ENCODE data around the gene EPSTI1.

EPSTI1 gene

DNA sequence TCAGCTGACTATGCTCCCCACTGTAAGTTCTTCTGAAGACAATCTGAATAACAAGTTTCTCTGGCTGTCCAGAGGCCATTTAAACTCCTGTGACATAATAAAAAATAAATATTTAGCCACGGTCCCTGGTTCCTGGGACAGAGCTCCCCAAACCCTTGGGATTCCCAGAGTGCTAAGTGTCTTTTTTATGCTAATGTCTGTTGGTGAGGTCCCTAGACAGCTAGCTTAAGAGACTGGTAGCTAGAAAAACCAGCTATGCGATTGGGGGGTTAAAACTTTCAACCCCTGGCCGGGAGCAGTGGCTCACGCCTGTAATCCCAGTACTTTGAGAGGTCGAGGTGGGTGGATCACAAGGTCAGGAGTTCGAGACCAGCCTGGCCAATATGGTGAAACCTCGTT, 5.9 kb downstream of the EPSTI1 start:
- no peak overlapping the region for H3K4me3 ChIP-seq (ENCODE audit: control insufficient read depth, low read depth, low read length)
- DNase-seq (ENCODE audit: low read depth): no peak
- TF ChIP-seq, protein P1, sequence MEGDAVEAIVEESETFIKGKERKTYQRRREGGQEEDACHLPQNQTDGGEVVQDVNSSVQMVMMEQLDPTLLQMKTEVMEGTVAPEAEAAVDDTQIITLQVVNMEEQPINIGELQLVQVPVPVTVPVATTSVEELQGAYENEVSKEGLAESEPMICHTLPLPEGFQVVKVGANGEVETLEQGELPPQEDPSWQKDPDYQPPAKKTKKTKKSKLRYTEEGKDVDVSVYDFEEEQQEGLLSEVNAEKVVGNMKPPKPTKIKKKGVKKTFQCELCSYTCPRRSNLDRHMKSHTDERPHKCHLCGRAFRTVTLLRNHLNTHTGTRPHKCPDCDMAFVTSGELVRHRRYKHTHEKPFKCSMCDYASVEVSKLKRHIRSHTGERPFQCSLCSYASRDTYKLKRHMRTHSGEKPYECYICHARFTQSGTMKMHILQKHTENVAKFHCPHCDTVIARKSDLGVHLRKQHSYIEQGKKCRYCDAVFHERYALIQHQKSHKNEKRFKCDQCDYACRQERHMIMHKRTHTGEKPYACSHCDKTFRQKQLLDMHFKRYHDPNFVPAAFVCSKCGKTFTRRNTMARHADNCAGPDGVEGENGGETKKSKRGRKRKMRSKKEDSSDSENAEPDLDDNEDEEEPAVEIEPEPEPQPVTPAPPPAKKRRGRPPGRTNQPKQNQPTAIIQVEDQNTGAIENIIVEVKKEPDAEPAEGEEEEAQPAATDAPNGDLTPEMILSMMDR (conservative IDR thresholded peaks at IDR 0.05; ENCODE audit: control insufficient read depth, insufficient read depth, low read depth, low read length): no peak

DNA sequence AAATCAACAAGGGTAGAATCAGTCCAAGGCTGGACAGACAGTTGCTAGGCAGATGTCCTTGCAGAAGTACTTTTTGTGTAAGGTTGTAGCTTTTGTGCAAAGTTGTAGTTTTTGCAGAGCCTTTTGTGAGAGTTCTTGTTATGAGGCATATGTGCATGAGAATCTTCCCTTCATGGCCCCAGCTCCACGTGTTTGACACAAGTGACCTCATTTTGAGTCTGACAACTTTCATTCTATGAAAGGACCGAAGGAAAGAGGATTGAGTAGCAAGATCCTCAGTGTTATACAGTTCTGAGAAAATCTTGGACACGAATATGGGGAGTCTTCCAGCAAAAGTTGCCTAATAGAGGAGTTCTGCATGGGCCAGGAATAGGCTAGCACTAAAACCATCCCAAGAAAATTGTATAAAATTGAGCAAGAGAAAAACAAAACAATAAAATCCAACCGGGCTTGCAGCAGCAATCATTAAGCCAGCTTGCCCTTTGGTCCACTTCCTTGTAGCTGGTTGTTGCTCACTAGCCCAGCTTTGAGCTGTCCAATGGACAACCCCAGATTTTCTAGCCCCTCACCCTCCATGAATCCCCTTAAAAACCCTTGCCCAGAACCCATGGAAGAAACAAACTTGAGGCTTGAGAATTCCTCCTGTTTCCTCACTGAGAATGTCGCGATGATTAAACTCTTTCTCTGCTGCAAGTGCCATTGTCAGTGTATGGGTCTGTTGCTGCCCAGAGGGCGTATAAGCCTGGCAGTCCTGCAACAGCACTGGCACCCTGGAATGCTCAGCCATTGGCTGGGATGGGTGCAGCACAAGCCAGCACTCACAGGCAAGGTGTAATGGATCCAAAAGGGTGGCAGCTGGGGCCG, 6.5 kb downstream of the EPSTI1 start:
- peak; percentile 71 for DNase-seq (ENCODE audit: low read depth)
- TF ChIP-seq, protein P1 (conservative IDR thresholded peaks at IDR 0.05; ENCODE audit: control insufficient read depth, insufficient read depth, low read depth, low read length): no peak
- no peak overlapping the region for H3K4me3 ChIP-seq (ENCODE audit: control insufficient read depth, low read depth, low read length)

DNA sequence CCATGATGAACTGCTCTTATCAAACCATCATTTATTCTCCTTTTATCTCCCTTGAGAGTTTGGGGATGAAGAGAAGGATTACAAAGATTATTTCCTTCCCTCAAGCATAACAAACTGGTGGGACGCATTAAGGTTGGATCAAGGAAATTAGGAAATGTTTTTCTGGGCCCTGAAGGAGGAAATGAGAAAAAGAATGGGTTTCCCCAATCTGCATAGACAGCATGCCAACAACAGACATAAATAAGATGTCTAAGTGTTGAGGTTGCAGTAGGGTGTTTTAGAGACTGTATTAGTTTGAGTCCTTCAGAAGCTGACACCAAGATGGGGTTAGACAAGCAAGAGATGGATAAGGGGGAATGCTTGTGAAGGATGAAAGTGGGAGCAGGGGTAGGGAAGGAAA, 7.3 kb downstream of the EPSTI1 start:
- DNase-seq (ENCODE audit: low read depth): no peak
- TF ChIP-seq, protein P1 (conservative IDR thresholded peaks at IDR 0.05; ENCODE audit: control insufficient read depth, insufficient read depth, low read depth, low read length): no peak
- no peak overlapping the region for H3K4me3 ChIP-seq (ENCODE audit: control insufficient read depth, low read depth, low read length)

DNA sequence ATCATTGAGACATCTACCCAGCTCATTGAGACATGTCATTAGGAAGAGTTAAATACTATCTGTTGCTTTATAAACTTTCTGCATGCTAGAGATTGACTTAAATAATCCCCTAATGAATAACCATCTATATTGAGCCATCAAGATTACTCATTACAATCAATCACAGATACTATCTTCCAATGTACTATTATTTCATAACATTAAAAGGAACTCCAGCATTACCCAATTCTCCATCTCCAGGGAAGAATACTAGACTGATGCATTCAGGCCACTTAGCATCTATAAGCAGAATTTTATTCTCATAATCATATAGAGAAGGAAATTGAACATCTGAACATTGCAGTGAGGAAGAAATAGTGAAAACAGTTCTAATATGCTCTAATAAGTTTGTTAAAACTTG, 8.0 kb downstream of the EPSTI1 start:
- TF ChIP-seq, protein P1 (conservative IDR thresholded peaks at IDR 0.05; ENCODE audit: control insufficient read depth, insufficient read depth, low read depth, low read length): no peak
- DNase-seq (ENCODE audit: low read depth): peak; percentile 51
- no peak overlapping the region for H3K4me3 ChIP-seq (ENCODE audit: control insufficient read depth, low read depth, low read length)

DNA sequence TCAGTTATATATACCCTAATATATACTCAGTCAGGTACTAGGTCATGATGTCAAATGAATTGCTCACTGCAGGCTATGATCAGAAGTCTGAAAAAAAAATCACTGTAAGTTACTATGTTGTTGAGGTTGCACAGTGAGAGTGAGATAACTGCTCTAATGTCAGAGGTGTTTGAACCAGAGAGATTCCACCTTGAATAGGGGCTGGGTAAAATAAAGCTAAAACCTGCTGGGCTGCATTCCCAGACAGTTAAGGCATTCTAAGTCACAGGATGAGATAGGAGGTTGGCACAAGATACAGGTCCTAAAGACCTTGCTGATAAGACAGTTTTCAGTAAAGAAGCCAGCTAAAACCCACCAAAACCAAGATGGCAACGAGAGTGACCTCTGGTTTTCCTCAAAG, 10.2 kb downstream of the EPSTI1 start:
- H3K4me3 ChIP-seq (ENCODE audit: control insufficient read depth, low read depth, low read length): no peak overlapping the region
- TF ChIP-seq, protein P1 (conservative IDR thresholded peaks at IDR 0.05; ENCODE audit: control insufficient read depth, insufficient read depth, low read depth, low read length): no peak

DNA sequence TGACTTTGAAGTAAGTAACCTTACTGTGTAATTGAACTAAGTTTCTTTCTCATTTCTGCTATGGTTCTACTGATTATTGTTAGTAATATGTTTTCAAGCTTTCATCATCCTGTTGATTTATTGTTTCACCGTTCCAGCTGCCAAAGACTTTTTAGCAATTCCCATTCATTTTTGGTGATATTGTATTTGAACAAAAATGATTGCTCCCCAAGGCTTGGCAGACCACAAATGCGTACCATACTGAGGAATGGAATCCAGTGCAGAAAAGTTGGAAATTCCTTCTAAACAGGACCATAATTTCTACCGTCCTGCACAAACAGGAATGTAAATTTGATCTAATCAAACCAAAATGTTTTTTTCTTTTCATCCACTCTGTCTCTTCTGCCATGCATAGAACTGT, 10.7 kb downstream of the EPSTI1 start:
- TF ChIP-seq, protein P1 (conservative IDR thresholded peaks at IDR 0.05; ENCODE audit: control insufficient read depth, insufficient read depth, low read depth, low read length): no peak
- DNase-seq (ENCODE audit: low read depth): peak; percentile 79
- H3K4me3 ChIP-seq (ENCODE audit: control insufficient read depth, low read depth, low read length): no peak overlapping the region

More for the DNA sequence above, 10.2 kb downstream of the EPSTI1 start:
- no peak for DNase-seq (ENCODE audit: low read depth)

Measured in fibroblast of mammary gland (primary cell).